Glutamatergic neuron (in vitro differentiated cells): Measurements from ENCODE around the gene ERP27. TPM values are rescaled to one million over a fixed set of nuclear protein-coding genes. Genes with fewer than 3 reads are reported as not detected.

Experiments used
- total RNA-seq: library from RNA; stranded (reverse); fragmentation: NEBNext Ultra II Directional; extraction: Animal tissue kit (Norgen Biotek cat#: 25700); gene quantifications from one replicate; pipeline ENCODE4 v1.2.1, GENCODE V29; 2021; ENCODE audit not compliant: unreplicated experiment

The ERP27 gene
- total RNA-seq, 1 donor from 2014 or later = not detected

Other genes starting within 250 kb of the ERP27 start
- not detected for gene GUCY2C, start 241.9 kb downstream of the ERP27 start, total RNA-seq
- 54.6 TPM for gene WBP11, start 135.1 kb downstream of the ERP27 start, total RNA-seq
- 0.88 TPM for gene C12orf60, start 134.9 kb downstream of the ERP27 start, total RNA-seq
- not detected for gene SMCO3, start 124.4 kb downstream of the ERP27 start, total RNA-seq
- gene ART4, start 95.0 kb downstream of the ERP27 start, total RNA-seq = not detected
- gene MGP, start 52.7 kb downstream of the ERP27 start, total RNA-seq = not detected
- gene ARHGDIB, start 23.1 kb upstream of the ERP27 start, total RNA-seq = not detected
- not detected for gene PDE6H, start 34.5 kb upstream of the ERP27 start, total RNA-seq